HepG2 (cell line): Measurements from ENCODE around the gene PCSK1. TPM values are rescaled to one million over a fixed set of nuclear protein-coding genes. Genes with fewer than 3 reads are reported as not detected.

Experiments used
- ATAC-seq: fragments of 200-7000 bp; cut with Tn5 transposase; 3 replicates; pipeline ENCODE4 v1.9.1; 2020; ENCODE audit warnings: mild to moderate bottlenecking, moderate library complexity
- BruUV-seq: library from RNA; stranded (reverse); fragments of 400-500 nt; replicated peaks from 2 replicates; lab custom pipeline; 2021; lab: Mats Ljungman, UMichigan
- CTCF ChIA-PET: fragments of 300-600 bp; formaldehyde crosslinking; extraction: SDS; loops from one replicate; lab custom pipeline; 2021; ENCODE audit warnings: low total read pairs, inconsistent platforms, low intra/inter-chr PET ratio; lab: Yijun Ruan, JAX
- POLR2A ChIA-PET: fragments of 350-600 bp; sonication (Branson Sonifier 250); formaldehyde crosslinking; loops from one replicate; lab custom pipeline; 2020; ENCODE audit warnings: antibody characterized with exemption, inconsistent platforms; lab: Yijun Ruan, JAX
- DNase-seq: peaks from one replicate; pipeline ENCODE4 v3.0.0-alpha.2; 2015; ENCODE audit warnings: low spot score
- FAIRE-seq: peaks from 3 replicates; lab custom pipeline; 2011; peaks lifted over from hg19 to GRCh38; lab: Jason Lieb, UNC
- H2AFZ ChIP-seq: one replicate; pipeline ENCODE4 v1.6.1; 2011; ENCODE audit warnings: low read length, inconsistent platforms
- H3K27ac ChIP-seq: fragments of 300-600 bp; 3 replicates; pipeline ENCODE4 v1.8.0; 2011; ENCODE audit warnings: mixed run types, mild to moderate bottlenecking, mixed read lengths, low read length, inconsistent platforms; ENCODE audit not compliant: insufficient read depth; ENCODE audit errors: extremely low read length
- H3K27me3 ChIP-seq, 2 experiments: fragments of 200-600 bp in 1 of 2; 2 replicates in 1 of 2; 3 replicates in 1 of 2; pipeline versions ENCODE4 v1.6.0 to v1.8.0; 2011; ENCODE audit warnings: low read length in 2 of 2, mild to moderate bottlenecking in 2 of 2, moderate library complexity in 2 of 2, inconsistent platforms in 1 of 2; ENCODE audit not compliant: insufficient read depth in 2 of 2, control insufficient read depth in 1 of 2
- H3K36me3 ChIP-seq, 2 experiments: fragments of 200-600 bp in 1 of 2; replicated peaks in 1 of 2; 2 replicates in 1 of 2; 3 replicates in 1 of 2; pipeline versions ENCODE4 v1.5.1 to v1.8.0; 2011; ENCODE audit warnings: low read length in 2 of 2, inconsistent platforms in 1 of 2; ENCODE audit not compliant: insufficient read depth in 2 of 2, control insufficient read depth in 1 of 2
- H3K4me1 ChIP-seq: 2 replicates; pipeline ENCODE4 v1.5.1; 2012; ENCODE audit warnings: low read length, inconsistent platforms; ENCODE audit not compliant: insufficient read depth
- H3K4me2 ChIP-seq: 2 replicates; pipeline ENCODE4 v1.6.0; 2011; ENCODE audit warnings: low read depth, low read length, inconsistent platforms
- H3K4me3 ChIP-seq, 3 experiments: fragments of 200-600 bp in 1 of 3; sonication (generic), shearing (Covaris generic) in 1 of 3; replicated peaks in 1 of 3; 2 replicates each; pipeline ENCODE4 v1.5.1; 2011 to 2016; ENCODE audit warnings: low read length in 3 of 3, inconsistent platforms in 2 of 3, low read depth in 2 of 3, mild to moderate bottlenecking in 2 of 3, control low read depth in 1 of 3, mixed read lengths in 1 of 3; ENCODE audit not compliant: insufficient read depth in 1 of 3
- H3K79me2 ChIP-seq: one replicate; pipeline ENCODE4 v1.6.1; 2011; ENCODE audit warnings: low read length, inconsistent platforms; ENCODE audit not compliant: insufficient read depth
- H3K9ac ChIP-seq: 2 replicates; pipeline ENCODE4 v1.6.0; 2011; ENCODE audit warnings: mild to moderate bottlenecking, low read depth, low read length, inconsistent platforms; ENCODE audit not compliant: insufficient read depth
- H3K9me3 ChIP-seq: 2 replicates; pipeline ENCODE4 v1.5.1; 2012; ENCODE audit warnings: mild to moderate bottlenecking, low read length
- H4K20me1 ChIP-seq: 2 replicates; pipeline ENCODE4 v1.6.0; 2011; ENCODE audit warnings: inconsistent platforms, mild to moderate bottlenecking, low read length, moderate library complexity; ENCODE audit not compliant: insufficient read depth
- BORCS8-MEF2B ChIP-seq: sonication (generic); formaldehyde crosslinking; IDR thresholded peaks from 2 replicates; pipeline ENCODE4 v1.8.0; 2022; ENCODE audit warnings: mild to moderate bottlenecking, missing genetic modification reagents
- CENPX ChIP-seq: sonication (generic); formaldehyde crosslinking; IDR thresholded peaks from 2 replicates; pipeline ENCODE4 v1.9.0; 2021; ENCODE audit warnings: mild to moderate bottlenecking, missing genetic modification reagents, moderate library complexity
- FOSL1 ChIP-seq: sonication (generic); formaldehyde crosslinking; IDR thresholded peaks from 2 replicates; pipeline ENCODE4 v1.9.0; 2021; ENCODE audit warnings: missing genetic modification reagents, borderline replicate concordance
- JUNB ChIP-seq: sonication (generic); formaldehyde crosslinking; IDR thresholded peaks from 2 replicates; pipeline ENCODE4 v1.8.0; 2022; ENCODE audit warnings: missing genetic modification reagents, mild to moderate bottlenecking, borderline replicate concordance
- MTF1 ChIP-seq: sonication (generic); formaldehyde crosslinking; IDR thresholded peaks from 2 replicates; pipeline ENCODE4 v1.5.0; 2020; ENCODE audit warnings: missing genetic modification reagents
- MYC ChIP-seq: sonication (generic); formaldehyde crosslinking; IDR thresholded peaks from 2 replicates; pipeline ENCODE4 v1.9.0; 2021; ENCODE audit warnings: missing genetic modification reagents, borderline replicate concordance
- PHF20 ChIP-seq: sonication (generic); formaldehyde crosslinking; IDR thresholded peaks from 2 replicates; pipeline ENCODE4 v1.5.0; 2020; ENCODE audit warnings: mild to moderate bottlenecking, missing genetic modification reagents
- PITX1 ChIP-seq: sonication (generic); formaldehyde crosslinking; IDR thresholded peaks from 2 replicates; pipeline ENCODE4 v1.5.1; 2020; ENCODE audit warnings: mild to moderate bottlenecking, missing genetic modification reagents
- RBM39 ChIP-seq: fragments of 200-400 bp; formaldehyde crosslinking; IDR thresholded peaks from one replicate; pipeline ENCODE4 v1.6.1; 2018; ENCODE audit warnings: antibody characterized with exemption, mild to moderate bottlenecking, low read depth, low read length; ENCODE audit not compliant: poor library complexity, severe bottlenecking
- SP2 ChIP-seq: sonication (generic); formaldehyde crosslinking; IDR thresholded peaks from 2 replicates; pipeline ENCODE4 v1.5.1; 2020; ENCODE audit warnings: mild to moderate bottlenecking, missing genetic modification reagents
- TBX3 ChIP-seq: fragments of 450-650 bp; IDR thresholded peaks from 2 replicates; pipeline ENCODE4 v1.6.1; 2017; ENCODE audit warnings: antibody characterized with exemption, mild to moderate bottlenecking, inconsistent platforms, borderline replicate concordance
- USF2 ChIP-seq, 2 experiments: sonication (generic) in 1 of 2; formaldehyde crosslinking in 1 of 2; IDR thresholded peaks; 2 replicates each; pipeline versions ENCODE4 v1.5.1 to v1.6.1; 2011 to 2020; ENCODE audit warnings: borderline replicate concordance in 1 of 2, low read depth in 1 of 2, low read length in 1 of 2, mild to moderate bottlenecking in 1 of 2, missing genetic modification reagents in 1 of 2, moderate library complexity in 1 of 2
- ZBTB14 ChIP-seq: sonication (generic); formaldehyde crosslinking; IDR thresholded peaks from 2 replicates; pipeline ENCODE4 v1.4.0; 2020; ENCODE audit warnings: missing genetic modification reagents
- ZNF101 ChIP-seq: sonication (generic); formaldehyde crosslinking; IDR thresholded peaks from 2 replicates; pipeline ENCODE4 v1.4.0; 2020; ENCODE audit warnings: mild to moderate bottlenecking, low read depth, missing genetic modification reagents, borderline replicate concordance
- ZNF280B ChIP-seq: sonication (generic); formaldehyde crosslinking; IDR thresholded peaks from 2 replicates; pipeline ENCODE4 v1.5.0; 2020; ENCODE audit warnings: missing genetic modification reagents, mild to moderate bottlenecking, borderline replicate concordance
- ZNF414 ChIP-seq: sonication (generic); formaldehyde crosslinking; IDR thresholded peaks from 2 replicates; pipeline ENCODE4 v1.5.0; 2020; ENCODE audit warnings: missing genetic modification reagents
- ZNF563 ChIP-seq: sonication (generic); formaldehyde crosslinking; IDR thresholded peaks from 2 replicates; pipeline ENCODE4 v1.8.0; 2022; ENCODE audit warnings: mild to moderate bottlenecking, moderate library complexity, missing genetic modification reagents
- WGBS: methylation state at CpG from one replicate; pipeline ENCODE4 v1.1.6; 2017; ENCODE audit warnings: low lambda C conversion rate; 5-methylcytosine and 5-hydroxymethylcytosine counted together
- in situ Hi-C: cut with HindIII; loops from 2 replicates; pipeline ENCODE4 v1.10.0; 2017; ENCODE audit warnings: low pct_unique_long_range_greater_than_20kb; ENCODE audit not compliant: extremely low pct_ligation_motif_present
- intact Hi-C: fragments of 100-400 bp; cut with micrococcal nuclease; formaldehyde crosslinking; loops from one replicate; pipeline ENCODE4 v1.10.0; 2022; ENCODE audit not compliant: unreplicated experiment
- polyA plus RNA-seq, 8 experiments: library from polyadenylated mRNA; depleted of rRNA in 3 of 8; stranded (reverse) in 7 of 8; unstranded in 1 of 8; fragments of >200 nt; fragmentation: Illumina TruSeq in 4 of 8; extraction: Trizol in 4 of 8; gene quantifications; 2 replicates each; pipeline versions ENCODE4 v1.2.1 to v1.2.3, GENCODE V29; 2011 to 2016; ENCODE audit warnings: low read depth in 4 of 8, missing spikeins in 1 of 8, mixed read lengths in 1 of 8; ENCODE audit not compliant: insufficient read depth in 1 of 8
- total RNA-seq, 5 experiments: library from RNA; depleted of rRNA; stranded (reverse); fragments of >200 nt; fragmentation: Illumina TruSeq; extraction: Trizol; gene quantifications; 2 replicates each; pipeline ENCODE4 v1.2.3, GENCODE V29; 2016; ENCODE audit warnings: low read depth in 1 of 5

Gene PCSK1
- total and polyA plus RNA-seq, 2 of the 13 experiments (the other 11 are each of a cell fraction or from before 2014, with no cell fraction given), result not detected

- Histone ChIP-seq H3K4me2 (no peak overlapping the region), H3K36me3 (no peaks in the 10 kb centered on the region), H3K79me2 (no peaks in the 10 kb centered on the region), H3K4me1 (no peaks in the 10 kb centered on the region), H4K20me1 (no peaks in the 10 kb centered on the region), H3K9ac (no peak overlapping the region), H3K27me3 (no peaks in the 10 kb centered on the region), H3K9me3 (no peaks in the 10 kb centered on the region), H3K4me3 (no peak overlapping the region), H3K27ac (no peak overlapping the region), H2AFZ (no peak overlapping the region)
- no TSS peak for BruUV-seq
- DNase-seq (no peak), FAIRE-seq (no peak), ATAC-seq (no peak)
- CTCF ChIA-PET, result no interaction called here
- intact Hi-C loops (no loop called here), in situ Hi-C loops (no loop called here)
- POLR2A ChIA-PET, result no interaction called here
- 9% methylated on average over 2 of the region's 2 CpGs for WGBS
- TF ChIP-seq RBM39 (no peak), ZNF563 (CRISPR knock-in tag) (no peak), JUNB (CRISPR knock-in tag) (no peak), MYC (CRISPR knock-in tag) (no peak), ZBTB14 (CRISPR knock-in tag) (no peak), USF2 (IDR thresholded peaks at IDR 0.05; ENCODE audit: low read depth, low read length) (no peak), USF2 (CRISPR knock-in tag; IDR thresholded peaks at IDR 0.05; ENCODE audit: borderline replicate concordance) (no peak), PHF20 (no peak), FOSL1 (no peak), ZNF280B (CRISPR knock-in tag) (no peak), ZNF101 (CRISPR knock-in tag) (no peak), ZNF414 (CRISPR knock-in tag) (no peak), BORCS8-MEF2B (no peak), CENPX (CRISPR knock-in tag) (no peak), PITX1 (CRISPR knock-in tag) (no peak), TBX3 (no peak), SP2 (CRISPR knock-in tag) (no peak), MTF1 (CRISPR knock-in tag) (no peak)
Measured at GRCh38 chr5:96463091-96463490, 30.0 kb upstream of the PCSK1 start.
